ENCODE data around the gene EXOC4.

EXOC4 gene

GRCh38 chr7:133962646-133963045 is 709.8 kb downstream of the EXOC4 start:
- H3K27ac ChIP-seq = no peak overlapping the region
- H3K9me3 ChIP-seq (ENCODE audit: severe bottlenecking) = no peaks in the 10 kb centered on the region
- H3K4me3 ChIP-seq (ENCODE audit: low read depth, low read length) = no peak overlapping the region
- TF ChIP-seq CTCF (IDR thresholded peaks at IDR 0.05; ENCODE audit: low read depth, low read length) = no peak
- no peak for DNase-seq
- no peaks in the 10 kb centered on the region for H3K27me3 ChIP-seq (ENCODE audit: insufficient read depth, low read depth, severe bottlenecking)
- no peaks in the 10 kb centered on the region for H3K36me3 ChIP-seq

GRCh38 chr7:133963629-133964028 is 710.8 kb downstream of the EXOC4 start:
- Histone ChIP-seq H3K9me3 (ENCODE audit: severe bottlenecking) (no peaks in the 10 kb centered on the region), H3K4me3 (ENCODE audit: low read depth, low read length) (no peak overlapping the region), H3K27me3 (ENCODE audit: insufficient read depth, low read depth, severe bottlenecking) (no peaks in the 10 kb centered on the region), H3K27ac (no peak overlapping the region), H3K36me3 (no peaks in the 10 kb centered on the region)
- no peak for DNase-seq
- TF ChIP-seq CTCF (IDR thresholded peaks at IDR 0.05; ENCODE audit: low read depth, low read length) = no peak

GRCh38 chr7:133971625-133972024 is 718.7 kb downstream of the EXOC4 start:
- Histone ChIP-seq H3K9me3 (ENCODE audit: severe bottlenecking) (peaks cover 8% of the 10 kb centered on the region), H3K27ac (no peak overlapping the region), H3K27me3 (ENCODE audit: insufficient read depth, low read depth, severe bottlenecking) (no peaks in the 10 kb centered on the region), H3K36me3 (no peaks in the 10 kb centered on the region), H3K4me3 (ENCODE audit: low read depth, low read length) (no peak overlapping the region)
- no peak for TF ChIP-seq CTCF (IDR thresholded peaks at IDR 0.05; ENCODE audit: low read depth, low read length)
- no peak for DNase-seq

- Histone ChIP-seq H3K36me3 (no peaks in the 10 kb centered on the region), H3K27me3 (ENCODE audit: insufficient read depth, low read depth, severe bottlenecking) (no peaks in the 10 kb centered on the region), H3K27ac (no peak overlapping the region), H3K4me3 (ENCODE audit: low read depth, low read length) (no peak overlapping the region), H3K9me3 (ENCODE audit: severe bottlenecking) (peaks cover 8% of the 10 kb centered on the region)
- no peak for TF ChIP-seq CTCF (IDR thresholded peaks at IDR 0.05; ENCODE audit: low read depth, low read length)
- DNase-seq = no peak
These were observed 720.8 kb downstream of the EXOC4 start for GRCh38 chr7:133973710-133974109.

GRCh38 chr7:133975130-133975529 is 722.3 kb downstream of the EXOC4 start:
- H3K27me3 ChIP-seq (ENCODE audit: insufficient read depth, low read depth, severe bottlenecking) = no peaks in the 10 kb centered on the region
- TF ChIP-seq CTCF (IDR thresholded peaks at IDR 0.05; ENCODE audit: low read depth, low read length) = no peak
- DNase-seq = no peak

GRCh38 chr7:133976140-133976539 is 723.3 kb downstream of the EXOC4 start:
- DNase-seq = no peak
- Histone ChIP-seq H3K27me3 (ENCODE audit: insufficient read depth, low read depth, severe bottlenecking) (no peaks in the 10 kb centered on the region), H3K27ac (no peak overlapping the region), H3K36me3 (no peaks in the 10 kb centered on the region), H3K9me3 (ENCODE audit: severe bottlenecking) (no peaks in the 10 kb centered on the region), H3K4me3 (ENCODE audit: low read depth, low read length) (no peak overlapping the region)
- TF ChIP-seq CTCF (IDR thresholded peaks at IDR 0.05; ENCODE audit: low read depth, low read length) = no peak

More at GRCh38 chr7:133975130-133975529, 722.3 kb downstream of the EXOC4 start:
- H3K36me3 ChIP-seq = no peaks in the 10 kb centered on the region
- H3K4me3 ChIP-seq (ENCODE audit: low read depth, low read length) = no peak overlapping the region
- H3K9me3 ChIP-seq (ENCODE audit: severe bottlenecking) = no peaks in the 10 kb centered on the region
- no peak overlapping the region for H3K27ac ChIP-seq

All from WERI-Rb-1 (cell line).